Measurements from ENCODE around the gene DOCK4.

GRCh38 chr7:112110175-112110574, 96.0 kb downstream of the DOCK4 start:
- TF ChIP-seq, protein P1, sequence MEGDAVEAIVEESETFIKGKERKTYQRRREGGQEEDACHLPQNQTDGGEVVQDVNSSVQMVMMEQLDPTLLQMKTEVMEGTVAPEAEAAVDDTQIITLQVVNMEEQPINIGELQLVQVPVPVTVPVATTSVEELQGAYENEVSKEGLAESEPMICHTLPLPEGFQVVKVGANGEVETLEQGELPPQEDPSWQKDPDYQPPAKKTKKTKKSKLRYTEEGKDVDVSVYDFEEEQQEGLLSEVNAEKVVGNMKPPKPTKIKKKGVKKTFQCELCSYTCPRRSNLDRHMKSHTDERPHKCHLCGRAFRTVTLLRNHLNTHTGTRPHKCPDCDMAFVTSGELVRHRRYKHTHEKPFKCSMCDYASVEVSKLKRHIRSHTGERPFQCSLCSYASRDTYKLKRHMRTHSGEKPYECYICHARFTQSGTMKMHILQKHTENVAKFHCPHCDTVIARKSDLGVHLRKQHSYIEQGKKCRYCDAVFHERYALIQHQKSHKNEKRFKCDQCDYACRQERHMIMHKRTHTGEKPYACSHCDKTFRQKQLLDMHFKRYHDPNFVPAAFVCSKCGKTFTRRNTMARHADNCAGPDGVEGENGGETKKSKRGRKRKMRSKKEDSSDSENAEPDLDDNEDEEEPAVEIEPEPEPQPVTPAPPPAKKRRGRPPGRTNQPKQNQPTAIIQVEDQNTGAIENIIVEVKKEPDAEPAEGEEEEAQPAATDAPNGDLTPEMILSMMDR (IDR thresholded peaks at IDR 0.05): no peak
- no peak for TF ChIP-seq POLR2A (IDR thresholded peaks at IDR 0.05)

Measured in thyroid gland (tissue), 4 donors.